Keratinocyte (primary cell): ENCODE measurements around the gene MBNL2. TPM values are rescaled to one million over a fixed set of nuclear protein-coding genes. Genes with fewer than 3 reads are reported as not detected.

Source experiments
- DNase-seq: peaks from one replicate; pipeline ENCODE4 v3.0.0-alpha.2; 2011; ENCODE audit warnings: low read depth, missing footprints, low spot score
- FAIRE-seq: peaks from 2 replicates; lab custom pipeline; 2011; peaks lifted over from hg19 to GRCh38; lab: Jason Lieb, UNC
- H2AFZ ChIP-seq: 2 replicates; pipeline ENCODE4 v1.6.0; 2012; ENCODE audit warnings: low read length, control low read depth, inconsistent platforms; ENCODE audit not compliant: control insufficient read depth
- H3K27ac ChIP-seq: 2 replicates; pipeline ENCODE4 v1.5.1; 2011; ENCODE audit warnings: low read length; ENCODE audit not compliant: control insufficient read depth, insufficient read depth
- H3K27me3 ChIP-seq: 3 replicates; pipeline ENCODE4 v1.6.0; 2011; ENCODE audit warnings: low read length; ENCODE audit not compliant: control insufficient read depth, insufficient read depth; ENCODE audit errors: extremely low read depth
- H3K36me3 ChIP-seq, 2 experiments: 2 replicates in 1 of 2; 3 replicates in 1 of 2; pipeline ENCODE4 v1.5.1; 2011; ENCODE audit warnings: low read length in 2 of 2, mild to moderate bottlenecking in 1 of 2; ENCODE audit not compliant: control insufficient read depth in 2 of 2, insufficient read depth in 2 of 2; ENCODE audit errors: extremely low read depth in 1 of 2
- H3K4me1 ChIP-seq: 3 replicates; pipeline ENCODE4 v1.5.1; 2011; ENCODE audit warnings: low read length; ENCODE audit not compliant: control insufficient read depth, insufficient read depth; ENCODE audit errors: extremely low read depth
- H3K4me2 ChIP-seq: 3 replicates; pipeline ENCODE4 v1.6.0; 2011; ENCODE audit warnings: low read depth, low read length; ENCODE audit not compliant: control insufficient read depth, insufficient read depth; ENCODE audit errors: extremely low read depth
- H3K4me3 ChIP-seq, 3 experiments: fragments of 200-600 bp in 1 of 3; sonication (generic) in 1 of 3; 2 replicates in 2 of 3; 3 replicates in 1 of 3; pipeline ENCODE4 v1.5.1; 2011 to 2016; ENCODE audit warnings: low read length in 3 of 3, mild to moderate bottlenecking in 3 of 3, control low read depth in 2 of 3, inconsistent platforms in 1 of 3, low read depth in 1 of 3, mixed read lengths in 1 of 3, mixed run types in 1 of 3, moderate library complexity in 1 of 3; ENCODE audit not compliant: control insufficient read depth in 2 of 3, insufficient read depth in 2 of 3; ENCODE audit errors: extremely low read depth in 1 of 3
- H3K79me2 ChIP-seq: 2 replicates; pipeline ENCODE4 v1.6.0; 2012; ENCODE audit warnings: low read length; ENCODE audit not compliant: control insufficient read depth, insufficient read depth
- H3K9ac ChIP-seq: 3 replicates; pipeline ENCODE4 v1.6.0; 2011; ENCODE audit warnings: low read length; ENCODE audit not compliant: control insufficient read depth, insufficient read depth; ENCODE audit errors: extremely low read depth
- H3K9me1 ChIP-seq: 3 replicates; pipeline ENCODE4 v1.6.0; 2011; ENCODE audit warnings: low read length; ENCODE audit not compliant: control insufficient read depth, insufficient read depth; ENCODE audit errors: extremely low read depth
- H3K9me3 ChIP-seq: 2 replicates; pipeline ENCODE4 v1.5.1; 2012; ENCODE audit warnings: low read depth, low read length; ENCODE audit not compliant: control insufficient read depth
- H4K20me1 ChIP-seq: 3 replicates; pipeline ENCODE4 v1.6.0; 2011; ENCODE audit warnings: low read length; ENCODE audit not compliant: control insufficient read depth, insufficient read depth; ENCODE audit errors: extremely low read depth
- CTCF ChIP-seq, 3 experiments: IDR thresholded peaks in 1 of 3; conservative IDR thresholded peaks in 1 of 3; optimal IDR thresholded peaks in 1 of 3; 2 replicates in 2 of 3; 3 replicates in 1 of 3; pipeline versions ENCODE3 to v1.5.1; 2011; ENCODE audit warnings: low read length in 3 of 3, mild to moderate bottlenecking in 3 of 3, moderate library complexity in 2 of 3, control low read depth in 1 of 3, inconsistent platforms in 1 of 3; ENCODE audit not compliant: insufficient read depth in 2 of 3; ENCODE audit errors: extremely low read depth in 1 of 3
- EZH2 ChIP-seq: IDR thresholded peaks from one replicate; pipeline ENCODE4 v1.6.1; 2012; ENCODE audit warnings: inconsistent platforms, mild to moderate bottlenecking, low read length, moderate library complexity
- dilution Hi-C: fragments of 300-500 bp; cut with MboI; formaldehyde crosslinking; loops from one replicate; pipeline ENCODE4 v1.7.0; 2020; ENCODE audit warnings: low sequenced_read_pairs; ENCODE audit not compliant: extremely low pct_ligation_motif_present
- polyA plus RNA-seq, 5 experiments: library from polyadenylated mRNA; depleted of rRNA in 3 of 5; stranded (reverse) in 3 of 5; stranded (forward) in 1 of 5; unstranded in 1 of 5; fragments of >200 nt; gene quantifications; 1 replicate in 1 of 5; 2 replicates in 3 of 5; 3 replicates in 1 of 5; pipeline versions ENCODE4 v1.2.1 to v1.2.3, GENCODE V29; 2011 to 2012; ENCODE audit warnings: missing spikeins in 2 of 5, low read depth in 1 of 5, low replicate concordance in 1 of 5

Gene MBNL2
- polyA plus RNA-seq, 1 donor (not counting 4 experiments of a cell fraction or from before 2014, with no cell fraction given): 28.4 TPM

GRCh38 chr13:97403893-97404750, 182.0 kb downstream of the MBNL2 start:
- no peak for DNase-seq
- Histone ChIP-seq H3K27me3 (peaks cover 7% of the 10 kb centered on the region), H3K4me3 (no peak overlapping the region), H3K9me3 (no peaks in the 10 kb centered on the region), H3K79me2 (no peaks in the 10 kb centered on the region), H3K4me2 (no peak overlapping the region), H2AFZ (no peak overlapping the region), H3K4me1 (no peaks in the 10 kb centered on the region), H3K9ac (no peak overlapping the region), H3K27ac (no peak overlapping the region), H3K9me1 (no peaks in the 10 kb centered on the region), H4K20me1 (no peaks in the 10 kb centered on the region), H3K36me3 (no peaks in the 10 kb centered on the region)
- TF ChIP-seq EZH2: no peak
- no peak for TF ChIP-seq CTCF (optimal IDR thresholded peaks at IDR 0.05 in 1 of 3, IDR thresholded peaks at IDR 0.05 in 1 of 3, conservative IDR thresholded peaks at IDR 0.05 in 1 of 3; ENCODE audit: extremely low read depth in 1 of 3, insufficient read depth in 2 of 3, low read length in 3 of 3)
- FAIRE-seq: no peak
- dilution Hi-C loops: no loop called here

DNA sequence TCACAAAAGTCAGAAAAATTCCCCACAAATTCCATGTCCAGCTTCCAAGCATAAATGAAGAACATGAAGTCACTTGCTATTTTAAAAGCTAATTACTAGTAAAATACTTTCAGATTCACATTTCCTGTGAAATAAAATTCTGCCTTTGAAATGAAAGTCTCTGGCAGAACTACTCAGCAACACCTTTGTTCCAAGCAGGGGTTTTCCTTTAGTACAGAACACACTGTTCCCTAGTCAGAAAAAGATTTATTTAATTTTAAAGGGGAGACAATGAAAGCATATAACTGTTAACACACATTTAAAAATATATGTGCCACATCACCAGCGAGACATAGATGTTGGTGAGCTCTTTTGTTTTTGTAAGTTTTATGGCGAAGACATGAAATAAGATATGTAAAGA, 185.4 kb downstream of the MBNL2 start:
- Histone ChIP-seq H2AFZ (no peak overlapping the region), H3K4me2 (no peak overlapping the region), H3K4me1 (no peaks in the 10 kb centered on the region), H3K79me2 (no peaks in the 10 kb centered on the region), H3K36me3 (no peaks in the 10 kb centered on the region), H3K9ac (no peak overlapping the region), H3K9me1 (no peaks in the 10 kb centered on the region), H3K27me3 (peaks cover 10% of the 10 kb centered on the region), H3K27ac (no peak overlapping the region), H4K20me1 (no peaks in the 10 kb centered on the region), H3K9me3 (no peaks in the 10 kb centered on the region), H3K4me3 (no peak overlapping the region)
- dilution Hi-C loops: no loop called here
- FAIRE-seq (no peak), DNase-seq (no peak)
- no peak for TF ChIP-seq CTCF (optimal IDR thresholded peaks at IDR 0.05 in 1 of 3, IDR thresholded peaks at IDR 0.05 in 1 of 3, conservative IDR thresholded peaks at IDR 0.05 in 1 of 3; ENCODE audit: extremely low read depth in 1 of 3, insufficient read depth in 2 of 3, low read length in 3 of 3)
- TF ChIP-seq EZH2: no peak
